Peyer's patch (tissue), 4 donors: ENCODE data around the gene SLC39A5. TPM values are rescaled to one million over a fixed set of nuclear protein-coding genes. Genes with fewer than 3 reads are reported as not detected.

Source experiments
- DNase-seq, 3 donors: peaks; one replicate each; pipeline ENCODE4 v3.0.0-alpha.2; 2017 to 2019
- H3K27ac ChIP-seq, 4 donors: fragments of 200-600 bp; sonication (generic); one replicate each; pipeline ENCODE4 v1.5.1; 2016 to 2019
- H3K27me3 ChIP-seq, 2 donors: fragments of 200-600 bp; sonication (generic); one replicate each; pipeline ENCODE4 v1.5.1; 2019
- H3K36me3 ChIP-seq, 3 donors: fragments of 200-600 bp; sonication (generic); one replicate each; pipeline ENCODE4 v1.5.1; 2016 to 2019
- H3K4me1 ChIP-seq, 4 donors: fragments of 200-600 bp; sonication (generic); one replicate each; pipeline ENCODE4 v1.5.1; 2016 to 2019
- H3K4me3 ChIP-seq, 4 donors: fragments of 200-600 bp; sonication (generic); 1 replicate in 3 of 4; 2 replicates in 1 of 4; pipeline ENCODE4 v1.5.1; 2016 to 2019; ENCODE audit warnings: mild to moderate bottlenecking in 1 of 4
- H3K9me3 ChIP-seq, 4 donors: fragments of 200-600 bp; sonication (generic); one replicate each; pipeline ENCODE4 v1.5.1; 2016 to 2019; ENCODE audit warnings: mild to moderate bottlenecking in 1 of 4
- CTCF ChIP-seq, 6 experiments: fragments of 450-650 bp in 4 of 6; fragments of 200-600 bp in 2 of 6; sonication (generic) in 1 of 6; IDR thresholded peaks; one replicate each; pipeline ENCODE4 v1.5.1; 2017 to 2019; ENCODE audit warnings: antibody characterized with exemption in 6 of 6, mild to moderate bottlenecking in 3 of 6, moderate library complexity in 1 of 6
- POLR2A ChIP-seq, 2 donors: fragments of 450-650 bp; IDR thresholded peaks; one replicate each; pipeline ENCODE4 v1.5.1; 2017; ENCODE audit warnings: antibody characterized with exemption in 2 of 2, mild to moderate bottlenecking in 2 of 2, moderate library complexity in 2 of 2
- total RNA-seq, 4 donors: library from RNA; depleted of rRNA; stranded (reverse); fragments of >200 nt; gene quantifications; one replicate each; pipeline ENCODE4 v1.1.0, GENCODE V29; 2016

Gene SLC39A5
- total RNA-seq, 4 donors from 2014 or later = 96.6 to 950 (median 626) TPM

- Histone ChIP-seq H3K27ac (no peak overlapping the region), H3K4me3 (no peak overlapping the region), H3K9me3 (no peaks in the 10 kb centered on the region), H3K36me3 (peaks cover 0 to 52% (median 0%) of the 10 kb centered on the region in 3 donors), H3K4me1 (peaks cover 0 to 19% (median 0%) of the 10 kb centered on the region in 4 donors), H3K27me3 (no peaks in the 10 kb centered on the region)
- no peak for TF ChIP-seq CTCF (IDR thresholded peaks at IDR 0.05)
- no peak for TF ChIP-seq POLR2A (IDR thresholded peaks at IDR 0.05)
- DNase-seq = no peak
Observed at GRCh38 chr12:56216461-56216860, 13.4 kb upstream of the SLC39A5 start.

DNA sequence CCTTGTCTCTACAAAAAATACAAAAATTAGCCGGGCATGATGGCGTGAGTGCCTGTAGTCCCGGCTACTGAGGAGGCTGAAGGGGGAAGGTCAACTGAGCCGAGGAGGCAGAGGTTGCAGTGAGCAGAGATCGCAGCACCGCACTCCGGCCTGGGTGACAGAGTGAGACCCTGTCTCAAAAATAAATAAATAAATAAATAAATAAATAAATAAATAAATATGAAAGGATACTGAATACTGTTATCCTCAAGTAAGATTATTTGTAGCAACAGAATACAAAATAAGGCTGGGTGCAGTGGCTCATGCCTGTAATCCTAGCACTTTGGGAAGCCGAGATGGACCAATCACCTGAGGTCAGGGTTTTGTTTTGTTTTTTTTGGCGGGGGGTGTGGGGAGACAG, 10.0 kb upstream of the SLC39A5 start:
- peak overlapping the region in 2 of 4 donors; percentile 94 for H3K27ac ChIP-seq
- peaks cover 5 to 40% (median 6%) of the 10 kb centered on the region in 4 donors for H3K4me1 ChIP-seq
- TF ChIP-seq POLR2A (IDR thresholded peaks at IDR 0.05) (no peak), CTCF (IDR thresholded peaks at IDR 0.05) (no peak)

DNA sequence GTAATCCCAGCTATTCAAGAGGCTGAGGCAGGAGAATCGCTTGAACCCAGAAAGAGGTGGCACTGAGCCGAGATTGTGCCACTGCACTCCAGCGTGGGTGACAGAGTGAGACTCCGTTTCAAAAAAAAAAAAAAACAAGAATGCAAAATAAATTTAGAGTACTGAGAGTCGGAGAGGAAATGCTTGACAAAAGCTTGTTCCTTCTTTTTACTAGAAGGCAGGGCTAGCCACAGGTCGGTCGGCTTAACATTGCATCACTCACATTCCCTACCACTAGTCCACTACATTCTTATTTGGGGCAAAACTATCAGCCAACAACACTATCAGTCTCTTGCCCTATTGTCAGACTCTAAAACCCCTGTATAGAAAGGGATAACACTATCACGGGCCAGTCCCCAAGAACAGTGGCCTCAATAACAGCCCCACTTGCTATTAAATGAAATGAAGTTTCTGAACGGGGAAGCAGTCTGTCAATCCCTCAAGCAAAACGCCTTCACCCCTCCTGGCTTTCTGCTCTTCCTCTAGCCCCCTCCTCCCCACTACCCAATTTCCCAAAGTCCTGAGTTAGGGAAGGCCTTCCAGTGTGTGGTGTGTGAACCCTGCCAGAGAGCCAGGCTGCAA, 9.1 kb upstream of the SLC39A5 start:
- Histone ChIP-seq H3K9me3 (no peaks in the 10 kb centered on the region), H3K36me3 (peaks cover 0 to 13% (median 0%) of the 10 kb centered on the region in 3 donors), H3K27me3 (no peaks in the 10 kb centered on the region), H3K4me1 (peaks cover 5 to 47% (median 7%) of the 10 kb centered on the region in 4 donors), H3K4me3 (peak overlapping the region; percentile 67 to 96 (median 85)), H3K27ac (peak overlapping the region; percentile 94 to 99 (median 95))
- TF ChIP-seq CTCF (IDR thresholded peaks at IDR 0.05) (no peak), POLR2A (IDR thresholded peaks at IDR 0.05) (no peak)
- peak in 2 of 3 donors; percentile 66 to 68 for DNase-seq

More for the DNA sequence above, 10.0 kb upstream of the SLC39A5 start:
- no peaks in the 10 kb centered on the region for H3K27me3 ChIP-seq
- no peaks in the 10 kb centered on the region for H3K9me3 ChIP-seq
- H3K36me3 ChIP-seq = peaks cover 0 to 18% (median 0%) of the 10 kb centered on the region in 3 donors
- no peak overlapping the region for H3K4me3 ChIP-seq
- no peak for DNase-seq

GRCh38 chr12:56221232-56221756, 8.6 kb upstream of the SLC39A5 start:
- TF ChIP-seq CTCF (IDR thresholded peaks at IDR 0.05) (no peak), POLR2A (IDR thresholded peaks at IDR 0.05) (no peak)
- peaks cover 0 to 10% (median 0%) of the 10 kb centered on the region in 3 donors for H3K36me3 ChIP-seq
- no peaks in the 10 kb centered on the region for H3K9me3 ChIP-seq
- peak overlapping the region; percentile 67 to 96 (median 85) for H3K4me3 ChIP-seq
- peaks cover 5 to 47% (median 7%) of the 10 kb centered on the region in 4 donors for H3K4me1 ChIP-seq
- H3K27ac ChIP-seq = peak overlapping the region; percentile 94 to 99 (median 95)
- peak in 1 of 3 donors; percentile 59 for DNase-seq
- no peaks in the 10 kb centered on the region for H3K27me3 ChIP-seq

- Histone ChIP-seq H3K4me1 (peaks cover 5 to 47% (median 7%) of the 10 kb centered on the region in 4 donors), H3K4me3 (peak within 1 kb of the TSS; percentile 67 to 96 (median 85)), H3K36me3 (peaks cover 0 to 4% (median 0%) of the 10 kb centered on the region in 3 donors), H3K27me3 (no peaks in the 10 kb centered on the region), H3K27ac (peak within 1 kb of the TSS; percentile 94 to 99 (median 95)), H3K9me3 (no peaks in the 10 kb centered on the region)
- DNase-seq = peak; percentile 97 to 99 (median 97)
- peak; percentile 92 to 96 for TF ChIP-seq POLR2A (IDR thresholded peaks at IDR 0.05)
- TF ChIP-seq CTCF (IDR thresholded peaks at IDR 0.05) = peak in 2 of 6 experiments; percentile 2 to 15
Observed at GRCh38 chr12:56221757-56222530, 7.9 kb upstream of the SLC39A5 start, which contains the start of gene RNF41. TSS of gene RNF41 (minus strand) at chr12:56221922. CDS start at chr12:56214047, 7,875 bp downstream.
